Uterus (tissue), 2 donors: ENCODE results near the gene HHIPL1.

Experiments
- POLR2A ChIP-seq, 2 donors: fragments of 450-650 bp; IDR thresholded peaks; one replicate each; pipeline ENCODE4 v1.6.1; 2016; ENCODE audit warnings: antibody characterized with exemption in 2 of 2, mild to moderate bottlenecking in 1 of 2, moderate library complexity in 1 of 2
- TF ChIP-seq, protein P1 (sequence below), 4 experiments: fragments of 200-600 bp in 2 of 4; fragments of 450-650 bp in 2 of 4; sonication (generic) in 2 of 4; IDR thresholded peaks; one replicate each; pipeline ENCODE4 v1.5.1; 2016 to 2019; ENCODE audit warnings: antibody characterized with exemption in 4 of 4, mild to moderate bottlenecking in 2 of 4, moderate library complexity in 1 of 4

DNA sequence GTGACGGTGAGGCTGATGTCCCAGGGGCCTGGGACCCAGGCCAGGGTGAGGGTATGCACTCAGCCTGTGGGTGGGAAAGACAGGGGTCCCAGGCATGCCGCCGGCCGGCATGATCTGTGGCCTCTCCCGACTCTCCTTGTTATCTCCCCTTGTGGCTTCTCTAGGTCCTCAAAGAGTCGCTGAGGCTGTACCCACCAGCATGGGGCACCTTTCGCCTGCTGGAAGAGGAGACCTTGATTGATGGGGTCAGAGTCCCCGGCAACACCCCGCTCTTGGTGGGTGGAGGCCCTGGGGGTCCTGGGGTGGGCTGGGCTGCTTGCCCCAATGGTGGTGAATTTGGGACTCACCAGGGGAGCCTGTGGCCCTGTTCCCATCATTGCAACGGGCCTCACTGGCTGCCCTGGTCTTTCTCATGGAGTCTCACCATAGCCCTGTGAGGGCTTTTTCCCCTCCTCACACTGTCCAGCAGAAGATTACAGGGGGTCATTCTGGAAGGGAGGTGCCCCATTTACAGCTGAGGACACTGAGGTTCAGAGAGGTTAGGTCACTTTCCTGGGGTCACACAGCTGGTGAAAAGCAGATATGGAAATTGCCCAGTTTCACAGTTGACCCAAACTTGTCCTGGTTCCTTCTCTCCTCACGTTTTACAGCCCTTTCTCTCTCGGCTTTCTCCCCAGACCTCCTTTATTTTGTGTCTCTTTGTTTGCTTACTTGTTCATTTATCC, 77.0 kb downstream of the HHIPL1 start:
- TF ChIP-seq, protein P1, sequence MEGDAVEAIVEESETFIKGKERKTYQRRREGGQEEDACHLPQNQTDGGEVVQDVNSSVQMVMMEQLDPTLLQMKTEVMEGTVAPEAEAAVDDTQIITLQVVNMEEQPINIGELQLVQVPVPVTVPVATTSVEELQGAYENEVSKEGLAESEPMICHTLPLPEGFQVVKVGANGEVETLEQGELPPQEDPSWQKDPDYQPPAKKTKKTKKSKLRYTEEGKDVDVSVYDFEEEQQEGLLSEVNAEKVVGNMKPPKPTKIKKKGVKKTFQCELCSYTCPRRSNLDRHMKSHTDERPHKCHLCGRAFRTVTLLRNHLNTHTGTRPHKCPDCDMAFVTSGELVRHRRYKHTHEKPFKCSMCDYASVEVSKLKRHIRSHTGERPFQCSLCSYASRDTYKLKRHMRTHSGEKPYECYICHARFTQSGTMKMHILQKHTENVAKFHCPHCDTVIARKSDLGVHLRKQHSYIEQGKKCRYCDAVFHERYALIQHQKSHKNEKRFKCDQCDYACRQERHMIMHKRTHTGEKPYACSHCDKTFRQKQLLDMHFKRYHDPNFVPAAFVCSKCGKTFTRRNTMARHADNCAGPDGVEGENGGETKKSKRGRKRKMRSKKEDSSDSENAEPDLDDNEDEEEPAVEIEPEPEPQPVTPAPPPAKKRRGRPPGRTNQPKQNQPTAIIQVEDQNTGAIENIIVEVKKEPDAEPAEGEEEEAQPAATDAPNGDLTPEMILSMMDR (IDR thresholded peaks at IDR 0.05): no peak
- TF ChIP-seq POLR2A (IDR thresholded peaks at IDR 0.05): no peak
